ENCODE measurements around the gene SAMD4B. TPM values are rescaled to one million over a fixed set of nuclear protein-coding genes. Genes with fewer than 3 reads are reported as not detected.
A peak's percentile ranks its signal among the peaks of the same experiment; 100 is the strongest.

Gene SAMD4B
- total and polyA plus RNA-seq, 10 of the 15 experiments (the other 5 are each of a cell fraction or from before 2014, with no cell fraction given) = 2.4 to 43.3 (median 23.9) TPM

DNA sequence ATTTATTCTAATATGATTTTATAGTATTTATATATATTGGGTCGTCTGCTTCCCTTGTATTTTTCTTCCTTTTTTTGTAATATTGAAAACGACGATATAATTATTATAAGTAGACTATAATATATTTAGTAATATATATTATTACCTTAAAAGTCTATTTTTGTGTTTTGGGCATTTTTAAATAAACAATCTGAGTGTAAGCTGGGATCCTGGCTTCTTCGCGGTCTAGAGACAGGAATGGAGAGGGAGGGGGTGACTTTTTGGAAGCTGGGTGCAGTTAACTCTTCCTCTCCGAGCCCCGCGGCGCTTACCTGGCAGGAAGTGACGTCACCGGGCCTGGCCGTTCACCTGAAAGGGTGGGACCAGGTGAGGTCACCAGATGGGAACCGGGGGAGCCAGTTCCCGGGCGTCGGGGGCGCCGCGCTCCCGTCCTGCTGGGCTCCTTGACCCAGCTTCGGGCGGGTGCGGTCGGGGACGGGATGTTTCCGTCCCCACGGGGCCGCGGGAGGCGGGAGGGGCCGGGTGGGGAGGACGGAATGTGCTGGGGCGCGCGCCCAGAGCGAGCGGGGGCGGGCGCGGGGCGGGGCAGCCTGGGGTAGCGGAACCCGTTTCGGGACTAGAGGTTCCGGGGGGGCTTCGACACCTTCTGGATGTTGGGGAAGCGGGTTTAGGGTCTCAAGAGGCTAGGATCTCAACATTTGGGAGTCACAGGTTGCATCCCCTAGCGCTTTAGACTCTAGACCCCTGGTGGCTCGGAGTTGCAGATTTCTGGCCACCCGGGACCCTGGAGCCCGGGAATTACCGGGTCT, 67.2 kb downstream of the SAMD4B start (continued):
- TF ChIP-seq, protein P1, sequence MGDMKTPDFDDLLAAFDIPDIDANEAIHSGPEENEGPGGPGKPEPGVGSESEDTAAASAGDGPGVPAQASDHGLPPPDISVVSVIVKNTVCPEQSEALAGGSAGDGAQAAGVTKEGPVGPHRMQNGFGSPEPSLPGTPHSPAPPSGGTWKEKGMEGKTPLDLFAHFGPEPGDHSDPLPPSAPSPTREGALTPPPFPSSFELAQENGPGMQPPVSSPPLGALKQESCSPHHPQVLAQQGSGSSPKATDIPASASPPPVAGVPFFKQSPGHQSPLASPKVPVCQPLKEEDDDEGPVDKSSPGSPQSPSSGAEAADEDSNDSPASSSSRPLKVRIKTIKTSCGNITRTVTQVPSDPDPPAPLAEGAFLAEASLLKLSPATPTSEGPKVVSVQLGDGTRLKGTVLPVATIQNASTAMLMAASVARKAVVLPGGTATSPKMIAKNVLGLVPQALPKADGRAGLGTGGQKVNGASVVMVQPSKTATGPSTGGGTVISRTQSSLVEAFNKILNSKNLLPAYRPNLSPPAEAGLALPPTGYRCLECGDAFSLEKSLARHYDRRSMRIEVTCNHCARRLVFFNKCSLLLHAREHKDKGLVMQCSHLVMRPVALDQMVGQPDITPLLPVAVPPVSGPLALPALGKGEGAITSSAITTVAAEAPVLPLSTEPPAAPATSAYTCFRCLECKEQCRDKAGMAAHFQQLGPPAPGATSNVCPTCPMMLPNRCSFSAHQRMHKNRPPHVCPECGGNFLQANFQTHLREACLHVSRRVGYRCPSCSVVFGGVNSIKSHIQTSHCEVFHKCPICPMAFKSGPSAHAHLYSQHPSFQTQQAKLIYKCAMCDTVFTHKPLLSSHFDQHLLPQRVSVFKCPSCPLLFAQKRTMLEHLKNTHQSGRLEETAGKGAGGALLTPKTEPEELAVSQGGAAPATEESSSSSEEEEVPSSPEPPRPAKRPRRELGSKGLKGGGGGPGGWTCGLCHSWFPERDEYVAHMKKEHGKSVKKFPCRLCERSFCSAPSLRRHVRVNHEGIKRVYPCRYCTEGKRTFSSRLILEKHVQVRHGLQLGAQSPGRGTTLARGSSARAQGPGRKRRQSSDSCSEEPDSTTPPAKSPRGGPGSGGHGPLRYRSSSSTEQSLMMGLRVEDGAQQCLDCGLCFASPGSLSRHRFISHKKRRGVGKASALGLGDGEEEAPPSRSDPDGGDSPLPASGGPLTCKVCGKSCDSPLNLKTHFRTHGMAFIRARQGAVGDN (IDR thresholded peaks at IDR 0.05) = peak; percentile 68
- TF ChIP-seq, protein P2, sequence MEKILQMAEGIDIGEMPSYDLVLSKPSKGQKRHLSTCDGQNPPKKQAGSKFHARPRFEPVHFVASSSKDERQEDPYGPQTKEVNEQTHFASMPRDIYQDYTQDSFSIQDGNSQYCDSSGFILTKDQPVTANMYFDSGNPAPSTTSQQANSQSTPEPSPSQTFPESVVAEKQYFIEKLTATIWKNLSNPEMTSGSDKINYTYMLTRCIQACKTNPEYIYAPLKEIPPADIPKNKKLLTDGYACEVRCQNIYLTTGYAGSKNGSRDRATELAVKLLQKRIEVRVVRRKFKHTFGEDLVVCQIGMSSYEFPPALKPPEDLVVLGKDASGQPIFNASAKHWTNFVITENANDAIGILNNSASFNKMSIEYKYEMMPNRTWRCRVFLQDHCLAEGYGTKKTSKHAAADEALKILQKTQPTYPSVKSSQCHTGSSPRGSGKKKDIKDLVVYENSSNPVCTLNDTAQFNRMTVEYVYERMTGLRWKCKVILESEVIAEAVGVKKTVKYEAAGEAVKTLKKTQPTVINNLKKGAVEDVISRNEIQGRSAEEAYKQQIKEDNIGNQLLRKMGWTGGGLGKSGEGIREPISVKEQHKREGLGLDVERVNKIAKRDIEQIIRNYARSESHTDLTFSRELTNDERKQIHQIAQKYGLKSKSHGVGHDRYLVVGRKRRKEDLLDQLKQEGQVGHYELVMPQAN (conservative IDR thresholded peaks at IDR 0.05) = no peak
- TF ChIP-seq MEF2A (IDR thresholded peaks at IDR 0.05; ENCODE audit: insufficient read depth, low read depth, low read length) (no peak), SMAD1 (IDR thresholded peaks at IDR 0.05; ENCODE audit: low read depth, partially characterized antibody) (peak; percentile 73), NR2F1 (conservative IDR thresholded peaks at IDR 0.05) (no peak), MXI1 (IDR thresholded peaks at IDR 0.05; ENCODE audit: low read depth, low read length) (no peak; the same call in 1 of the 2 replicates), FOXM1 (IDR thresholded peaks at IDR 0.05; ENCODE audit: low read depth, low read length) (no peak), SMC3 (IDR thresholded peaks at IDR 0.05; ENCODE audit: borderline replicate concordance, low read length) (no peak), SP1 (IDR thresholded peaks at IDR 0.05; ENCODE audit: low read depth, low read length) (no peak), STAT1 (conservative IDR thresholded peaks at IDR 0.05) (no peak), CBFB (IDR thresholded peaks at IDR 0.05; ENCODE audit: low read depth) (no peak), MEF2B (IDR thresholded peaks at IDR 0.05; ENCODE audit: partially characterized antibody, poor library complexity, severe bottlenecking) (peak; percentile 56), SMAD5 (IDR thresholded peaks at IDR 0.05; ENCODE audit: low read depth) (peak; percentile 22; the same call in 1 of the 2 replicates), MTA2 (IDR thresholded peaks at IDR 0.05; ENCODE audit: low read depth) (no peak), NR2C1 (IDR thresholded peaks at IDR 0.05) (no peak; the same call in 1 of the 2 replicates), RB1 (IDR thresholded peaks at IDR 0.05; ENCODE audit: borderline replicate concordance) (no peak; the same call in 1 of the 2 replicates), BRCA1 (IDR thresholded peaks at IDR 0.05; ENCODE audit: low read depth, low read length) (no peak)
- TF ChIP-seq, protein P3, sequence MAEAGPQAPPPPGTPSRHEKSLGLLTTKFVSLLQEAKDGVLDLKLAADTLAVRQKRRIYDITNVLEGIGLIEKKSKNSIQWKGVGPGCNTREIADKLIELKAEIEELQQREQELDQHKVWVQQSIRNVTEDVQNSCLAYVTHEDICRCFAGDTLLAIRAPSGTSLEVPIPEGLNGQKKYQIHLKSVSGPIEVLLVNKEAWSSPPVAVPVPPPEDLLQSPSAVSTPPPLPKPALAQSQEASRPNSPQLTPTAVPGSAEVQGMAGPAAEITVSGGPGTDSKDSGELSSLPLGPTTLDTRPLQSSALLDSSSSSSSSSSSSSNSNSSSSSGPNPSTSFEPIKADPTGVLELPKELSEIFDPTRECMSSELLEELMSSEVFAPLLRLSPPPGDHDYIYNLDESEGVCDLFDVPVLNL (IDR thresholded peaks at IDR 0.05; ENCODE audit: low read depth, low read length) = no peak
- TF ChIP-seq, protein P4, sequence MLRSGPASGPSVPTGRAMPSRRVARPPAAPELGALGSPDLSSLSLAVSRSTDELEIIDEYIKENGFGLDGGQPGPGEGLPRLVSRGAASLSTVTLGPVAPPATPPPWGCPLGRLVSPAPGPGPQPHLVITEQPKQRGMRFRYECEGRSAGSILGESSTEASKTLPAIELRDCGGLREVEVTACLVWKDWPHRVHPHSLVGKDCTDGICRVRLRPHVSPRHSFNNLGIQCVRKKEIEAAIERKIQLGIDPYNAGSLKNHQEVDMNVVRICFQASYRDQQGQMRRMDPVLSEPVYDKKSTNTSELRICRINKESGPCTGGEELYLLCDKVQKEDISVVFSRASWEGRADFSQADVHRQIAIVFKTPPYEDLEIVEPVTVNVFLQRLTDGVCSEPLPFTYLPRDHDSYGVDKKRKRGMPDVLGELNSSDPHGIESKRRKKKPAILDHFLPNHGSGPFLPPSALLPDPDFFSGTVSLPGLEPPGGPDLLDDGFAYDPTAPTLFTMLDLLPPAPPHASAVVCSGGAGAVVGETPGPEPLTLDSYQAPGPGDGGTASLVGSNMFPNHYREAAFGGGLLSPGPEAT (IDR thresholded peaks at IDR 0.05; ENCODE audit: low read depth) = peak; percentile 17; the same call in 1 of the 2 replicates
- TF ChIP-seq, protein P5, sequence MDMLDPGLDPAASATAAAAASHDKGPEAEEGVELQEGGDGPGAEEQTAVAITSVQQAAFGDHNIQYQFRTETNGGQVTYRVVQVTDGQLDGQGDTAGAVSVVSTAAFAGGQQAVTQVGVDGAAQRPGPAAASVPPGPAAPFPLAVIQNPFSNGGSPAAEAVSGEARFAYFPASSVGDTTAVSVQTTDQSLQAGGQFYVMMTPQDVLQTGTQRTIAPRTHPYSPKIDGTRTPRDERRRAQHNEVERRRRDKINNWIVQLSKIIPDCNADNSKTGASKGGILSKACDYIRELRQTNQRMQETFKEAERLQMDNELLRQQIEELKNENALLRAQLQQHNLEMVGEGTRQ (IDR thresholded peaks at IDR 0.05; ENCODE audit: borderline replicate concordance, low read depth, low read length) = no peak
